ENCODE results near the gene SGCA.
A peak's percentile ranks its signal among the peaks of the same experiment; 100 is the strongest.

Gene SGCA

GRCh38 chr17:50128441-50129352, 37.1 kb upstream of the SGCA start:
- H3K27ac ChIP-seq (ENCODE audit: low read depth, low read length, severe bottlenecking) = peak overlapping the region; percentile 68
- no peaks in the 10 kb centered on the region for H3K9me3 ChIP-seq (ENCODE audit: control insufficient read depth, low read length)
- peak overlapping the region; percentile 58 for H3K4me3 ChIP-seq (ENCODE audit: extremely low read depth, insufficient read depth, low read length, poor library complexity, severe bottlenecking)
- peaks cover 19% of the 10 kb centered on the region for H3K4me1 ChIP-seq (ENCODE audit: control insufficient read depth, insufficient read depth, low read length, poor library complexity, severe bottlenecking)
- WGBS, 2 experiments (ENCODE audit: insufficient coverage in 2 of 2) = 19 to 20% methylated on average over 19 of the region's 32 CpGs
- no peaks in the 10 kb centered on the region for H3K36me3 ChIP-seq (ENCODE audit: control insufficient read depth, insufficient read depth, low read length)

- 0% methylated on average over 2 to 6 of the region's 31 CpGs for WGBS, 2 experiments (ENCODE audit: insufficient coverage in 2 of 2)
- H3K27ac ChIP-seq (ENCODE audit: low read depth, low read length, severe bottlenecking) = peak overlapping the region; percentile 23
- no peaks in the 10 kb centered on the region for H3K9me3 ChIP-seq (ENCODE audit: control insufficient read depth, low read length)
- peaks cover 24% of the 10 kb centered on the region for H3K4me1 ChIP-seq (ENCODE audit: control insufficient read depth, insufficient read depth, low read length, poor library complexity, severe bottlenecking)
- peak overlapping the region; percentile 58 for H3K4me3 ChIP-seq (ENCODE audit: extremely low read depth, insufficient read depth, low read length, poor library complexity, severe bottlenecking)
- peaks cover 2% of the 10 kb centered on the region for H3K36me3 ChIP-seq (ENCODE audit: control insufficient read depth, insufficient read depth, low read length)
Measured at GRCh38 chr17:50129353-50129727, 36.5 kb upstream of the SGCA start.

- Histone ChIP-seq H3K36me3 (ENCODE audit: control insufficient read depth, insufficient read depth, low read length) (peaks cover 7% of the 10 kb centered on the region), H3K9me3 (ENCODE audit: control insufficient read depth, low read length) (no peaks in the 10 kb centered on the region), H3K27ac (ENCODE audit: low read depth, low read length, severe bottlenecking) (peak within 1 kb of the TSS; percentile 23), H3K4me1 (ENCODE audit: control insufficient read depth, insufficient read depth, low read length, poor library complexity, severe bottlenecking) (peaks cover 29% of the 10 kb centered on the region), H3K4me3 (ENCODE audit: extremely low read depth, insufficient read depth, low read length, poor library complexity, severe bottlenecking) (peak within 1 kb of the TSS; percentile 58)
- WGBS, 2 experiments (ENCODE audit: insufficient coverage in 2 of 2) = 1 to 2% methylated on average over 21 to 43 of the region's 84 CpGs
Measured at GRCh38 chr17:50129728-50130558, 35.9 kb upstream of the SGCA start, which contains the start of gene SAMD14. TSS of gene SAMD14 (minus strand) at chr17:50130160. CDS start at chr17:50124959, 5,201 bp downstream.

- Histone ChIP-seq H3K9me3 (ENCODE audit: control insufficient read depth, low read length) (no peaks in the 10 kb centered on the region), H3K36me3 (ENCODE audit: control insufficient read depth, insufficient read depth, low read length) (peaks cover 13% of the 10 kb centered on the region), H3K27ac (ENCODE audit: low read depth, low read length, severe bottlenecking) (no peak overlapping the region), H3K4me3 (ENCODE audit: extremely low read depth, insufficient read depth, low read length, poor library complexity, severe bottlenecking) (peak overlapping the region; percentile 58), H3K4me1 (ENCODE audit: control insufficient read depth, insufficient read depth, low read length, poor library complexity, severe bottlenecking) (peaks cover 30% of the 10 kb centered on the region)
- 31 to 52% methylated on average over 3 to 8 of the region's 19 CpGs for WGBS, 2 experiments (ENCODE audit: insufficient coverage in 2 of 2)
Measured at GRCh38 chr17:50130559-50131305, 35.1 kb upstream of the SGCA start.

GRCh38 chr17:50132104-50132794, 33.6 kb upstream of the SGCA start:
- no peak overlapping the region for H3K4me3 ChIP-seq (ENCODE audit: extremely low read depth, insufficient read depth, low read length, poor library complexity, severe bottlenecking)
- peaks cover 28% of the 10 kb centered on the region for H3K36me3 ChIP-seq (ENCODE audit: control insufficient read depth, insufficient read depth, low read length)
- 79 to 100% methylated on average over 2 to 4 of the region's 6 CpGs for WGBS, 2 experiments (ENCODE audit: insufficient coverage in 2 of 2)
- no peaks in the 10 kb centered on the region for H3K9me3 ChIP-seq (ENCODE audit: control insufficient read depth, low read length)
- no peak overlapping the region for H3K27ac ChIP-seq (ENCODE audit: low read depth, low read length, severe bottlenecking)
- peaks cover 30% of the 10 kb centered on the region for H3K4me1 ChIP-seq (ENCODE audit: control insufficient read depth, insufficient read depth, low read length, poor library complexity, severe bottlenecking)

GRCh38 chr17:50133028-50133768, 32.6 kb upstream of the SGCA start:
- Histone ChIP-seq H3K4me1 (ENCODE audit: control insufficient read depth, insufficient read depth, low read length, poor library complexity, severe bottlenecking) (peaks cover 30% of the 10 kb centered on the region), H3K36me3 (ENCODE audit: control insufficient read depth, insufficient read depth, low read length) (peaks cover 37% of the 10 kb centered on the region), H3K27ac (ENCODE audit: low read depth, low read length, severe bottlenecking) (peak overlapping the region; percentile 47), H3K9me3 (ENCODE audit: control insufficient read depth, low read length) (no peaks in the 10 kb centered on the region), H3K4me3 (ENCODE audit: extremely low read depth, insufficient read depth, low read length, poor library complexity, severe bottlenecking) (no peak overlapping the region)
- 38 to 61% methylated on average over 2 to 4 of the region's 7 CpGs for WGBS, 2 experiments (ENCODE audit: insufficient coverage in 2 of 2)

GRCh38 chr17:50133769-50134099, 32.1 kb upstream of the SGCA start:
- H3K36me3 ChIP-seq (ENCODE audit: control insufficient read depth, insufficient read depth, low read length) = peaks cover 43% of the 10 kb centered on the region
- no peak overlapping the region for H3K27ac ChIP-seq (ENCODE audit: low read depth, low read length, severe bottlenecking)
- H3K4me1 ChIP-seq (ENCODE audit: control insufficient read depth, insufficient read depth, low read length, poor library complexity, severe bottlenecking) = peaks cover 28% of the 10 kb centered on the region
- H3K9me3 ChIP-seq (ENCODE audit: control insufficient read depth, low read length) = no peaks in the 10 kb centered on the region
- 14 to 36% methylated on average over 6 to 9 of the region's 16 CpGs for WGBS, 2 experiments (ENCODE audit: insufficient coverage in 2 of 2)
- no peak overlapping the region for H3K4me3 ChIP-seq (ENCODE audit: extremely low read depth, insufficient read depth, low read length, poor library complexity, severe bottlenecking)

GRCh38 chr17:50134206-50135110, 31.3 kb upstream of the SGCA start:
- Histone ChIP-seq H3K4me1 (ENCODE audit: control insufficient read depth, insufficient read depth, low read length, poor library complexity, severe bottlenecking) (peaks cover 28% of the 10 kb centered on the region), H3K27ac (ENCODE audit: low read depth, low read length, severe bottlenecking) (no peak overlapping the region), H3K9me3 (ENCODE audit: control insufficient read depth, low read length) (no peaks in the 10 kb centered on the region), H3K36me3 (ENCODE audit: control insufficient read depth, insufficient read depth, low read length) (peaks cover 50% of the 10 kb centered on the region), H3K4me3 (ENCODE audit: extremely low read depth, insufficient read depth, low read length, poor library complexity, severe bottlenecking) (no peak overlapping the region)
- 73 to 76% methylated on average over 11 to 13 of the region's 16 CpGs for WGBS, 2 experiments (ENCODE audit: insufficient coverage in 2 of 2)
